HG03575 (cell line): Measurements from ENCODE around the gene UBE2V1.

ENCODE experiments used
- ATAC-seq: cut with Tn5 transposase; IDR thresholded peaks from one replicate; pipeline ENCODE4 v1.9.1; 2021; ENCODE audit not compliant: unreplicated experiment, insufficient number of reproducible peaks, low FRiP score; ENCODE audit errors: extremely low read depth

UBE2V1 gene

DNA sequence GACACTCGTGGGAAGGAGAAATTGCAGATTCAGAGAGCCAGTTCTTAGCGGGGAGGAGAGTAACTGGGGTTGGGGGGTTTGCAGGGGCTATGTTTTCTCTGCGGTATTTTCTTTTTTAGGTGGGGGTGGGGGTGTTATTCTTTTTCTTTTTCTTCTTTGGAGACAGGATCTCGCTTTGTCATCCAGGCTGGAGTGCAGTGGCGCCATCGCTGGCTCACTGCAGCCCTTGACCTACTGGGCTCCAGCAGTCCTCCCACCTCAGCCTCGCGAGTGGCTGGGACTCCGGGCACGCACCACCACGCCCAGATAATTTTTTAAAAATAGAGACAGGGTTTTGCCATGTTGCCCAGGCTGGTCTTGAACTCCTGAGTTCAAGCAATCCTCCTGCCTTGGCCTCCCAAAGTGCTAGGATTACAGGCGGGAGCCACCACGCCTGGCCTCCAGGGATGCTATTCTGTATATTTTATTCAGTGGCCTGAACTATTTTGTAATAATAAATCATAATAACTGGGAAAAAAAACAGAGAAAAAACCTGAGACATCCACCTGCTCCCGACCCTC lies 57.3 kb downstream of the UBE2V1 start:
- ATAC-seq: no peak

DNA sequence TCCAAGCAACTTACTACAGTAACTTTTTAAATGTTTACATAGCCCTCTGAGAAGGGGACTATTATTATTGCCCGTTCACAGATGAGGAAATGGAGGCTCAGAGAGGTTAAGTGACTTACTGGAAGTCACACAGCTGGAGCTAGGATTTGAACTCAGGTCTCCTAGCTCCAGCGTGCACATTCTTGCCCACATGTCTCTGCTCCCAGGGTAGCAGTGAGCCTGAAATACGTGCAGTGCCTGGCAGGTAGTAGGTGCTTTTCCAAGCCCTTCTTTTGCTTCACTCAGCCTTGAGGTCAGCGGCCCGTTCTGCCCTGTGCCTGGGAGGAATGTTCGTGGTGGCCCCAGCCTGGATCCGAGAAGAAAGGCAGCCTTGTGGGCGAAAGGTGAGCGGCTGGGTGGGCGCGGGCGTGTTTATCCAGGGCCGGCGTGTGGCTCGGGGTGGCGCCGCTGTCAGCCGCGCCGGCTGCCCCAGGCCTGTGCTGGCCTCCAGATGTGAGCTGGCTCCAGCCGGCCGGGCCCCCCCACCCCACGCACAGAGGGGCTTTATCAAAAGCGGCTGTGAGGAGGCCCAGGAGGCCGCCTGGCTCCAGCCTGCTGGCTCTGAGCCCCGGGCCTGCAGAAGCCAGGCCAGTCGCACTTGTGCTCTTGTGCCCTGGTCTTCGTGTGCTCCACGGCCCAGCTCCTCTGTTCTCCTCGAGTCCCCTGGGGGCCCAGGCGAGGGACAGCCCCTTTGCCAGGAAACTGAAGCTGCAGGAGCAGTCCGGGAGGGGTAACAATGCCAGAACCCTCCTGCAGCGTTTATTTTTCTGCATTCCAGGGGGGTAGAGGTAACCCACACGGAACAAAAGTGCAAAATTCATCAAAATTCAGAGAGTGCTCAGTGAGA lies 58.1 kb downstream of the UBE2V1 start:
- no peak for ATAC-seq

DNA sequence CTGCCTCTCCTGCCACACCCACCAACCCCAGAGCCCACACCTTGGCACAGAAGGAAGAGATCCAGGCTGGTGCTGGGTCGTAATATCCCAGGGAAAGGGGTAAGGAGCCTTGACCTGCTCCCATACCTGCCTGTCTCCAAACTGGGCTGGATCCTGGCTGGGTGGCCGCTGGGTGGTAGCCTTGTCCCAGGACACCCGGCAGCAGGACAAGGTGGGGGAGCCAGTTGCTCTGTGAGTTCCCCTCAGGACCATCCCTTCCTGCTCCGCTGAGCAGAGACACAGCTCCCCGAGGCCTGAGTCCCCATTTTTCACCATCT lies 58.8 kb downstream of the UBE2V1 start:
- no peak for ATAC-seq

DNA sequence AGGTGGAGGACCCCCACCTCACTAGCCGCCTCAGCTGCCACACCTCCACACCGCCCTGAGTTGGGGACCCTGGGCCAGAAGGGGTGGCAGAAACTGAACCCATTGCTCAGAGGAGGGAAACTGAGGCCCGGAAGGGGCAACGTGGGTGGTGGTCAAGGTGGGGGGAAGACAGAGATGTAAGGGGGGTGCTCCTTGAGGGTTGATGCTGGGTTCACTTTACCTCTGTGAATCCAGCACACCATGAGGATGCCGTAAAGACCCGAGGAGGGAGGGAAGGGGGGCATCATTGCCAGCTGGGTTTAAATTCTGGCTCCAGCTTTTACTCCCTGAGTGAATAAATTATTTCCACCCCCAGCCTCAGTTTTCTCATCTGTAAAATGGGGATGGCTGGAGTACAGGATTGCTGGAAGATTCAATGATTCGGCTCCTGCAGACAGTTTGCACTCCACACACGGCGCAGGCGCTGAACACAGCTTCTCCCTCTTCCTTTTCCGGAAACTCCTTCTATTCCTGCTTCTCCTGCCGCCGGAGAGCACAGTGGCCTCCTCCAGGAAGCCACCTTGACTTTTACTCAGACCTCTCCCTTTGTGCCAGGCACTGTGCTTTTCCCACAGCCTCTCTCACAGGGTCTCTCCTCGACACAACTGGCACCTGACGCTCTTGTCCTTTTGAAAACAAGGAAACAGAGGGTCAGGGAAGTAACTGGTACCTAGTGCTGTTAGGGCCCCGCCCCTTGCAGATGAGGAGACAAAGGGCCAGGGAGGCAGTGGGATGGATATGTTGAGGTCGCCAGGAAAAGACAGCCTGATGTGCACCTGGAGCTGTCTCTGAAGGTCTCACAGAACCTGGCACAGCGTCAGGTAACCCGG lies 59.4 kb downstream of the UBE2V1 start:
- no peak for ATAC-seq

DNA sequence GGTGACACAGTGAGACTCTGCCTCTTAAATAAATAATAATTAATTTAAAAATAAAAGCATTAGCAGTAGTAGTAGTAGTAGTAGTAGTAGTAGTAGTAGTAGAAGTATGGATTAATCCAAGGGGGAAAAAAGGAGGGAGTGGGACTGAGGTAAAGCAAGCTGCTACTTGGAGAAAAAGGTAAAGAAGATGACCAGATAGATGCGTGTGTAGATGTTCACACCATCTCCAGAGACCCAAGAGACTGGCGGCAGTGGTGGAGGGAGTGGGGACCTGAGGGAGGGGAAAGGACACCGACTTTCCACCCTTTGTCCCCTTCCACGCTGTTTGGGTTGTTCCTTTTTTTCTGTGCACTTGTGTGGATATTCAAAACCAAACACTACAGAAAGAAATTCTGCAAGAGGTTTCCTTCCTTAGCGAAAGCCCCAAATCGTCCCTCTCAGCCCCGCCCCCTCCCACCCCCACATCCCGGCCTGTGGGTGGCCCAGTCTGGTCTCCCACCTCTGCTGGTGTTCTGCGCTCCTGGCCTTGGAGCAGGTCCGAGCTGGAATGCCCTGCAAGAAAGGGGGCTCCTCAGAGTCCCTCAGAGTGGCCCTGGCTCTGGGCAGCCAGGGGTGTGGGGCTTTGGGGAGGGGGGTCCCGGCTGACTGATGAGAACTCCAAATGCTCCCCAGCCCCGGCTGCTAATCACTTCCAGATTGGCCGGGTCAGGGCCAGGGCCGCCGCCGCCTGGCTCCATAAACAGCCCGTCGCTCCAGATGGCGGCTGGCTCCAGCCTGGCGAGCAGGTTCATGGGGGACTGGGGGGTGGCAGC lies 60.2 kb downstream of the UBE2V1 start:
- ATAC-seq: no peak

DNA sequence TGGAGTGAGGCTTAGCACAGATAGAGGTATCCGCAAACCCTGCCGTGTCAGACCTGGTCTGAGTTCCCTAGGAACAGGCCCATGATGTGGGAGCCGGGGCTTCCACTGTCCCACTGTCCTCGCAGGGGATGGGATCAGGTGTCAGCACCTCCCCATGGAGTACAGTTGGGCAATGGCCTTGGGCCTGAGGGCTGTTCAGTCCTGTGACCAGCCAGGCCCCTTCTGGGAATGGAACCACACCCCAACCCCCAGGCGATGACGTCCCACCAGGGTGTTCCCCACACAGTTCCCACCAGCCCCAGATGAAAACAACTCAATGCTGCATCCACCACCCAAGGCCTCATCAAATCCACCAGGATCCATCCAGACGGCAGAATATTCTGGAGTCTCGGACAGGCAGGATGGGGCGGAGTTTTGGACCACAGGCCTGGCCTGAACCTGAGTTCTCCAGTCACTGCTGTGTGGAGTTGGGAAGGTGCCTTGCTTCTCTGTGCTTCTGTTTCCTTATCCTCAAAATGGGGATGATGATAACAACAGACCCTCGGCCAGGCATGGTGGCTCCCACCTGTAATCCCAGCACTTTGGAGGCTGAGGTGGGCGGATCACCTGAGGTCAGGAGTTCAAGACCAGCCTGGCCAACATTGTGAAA lies 62.2 kb downstream of the UBE2V1 start:
- ATAC-seq: no peak

DNA sequence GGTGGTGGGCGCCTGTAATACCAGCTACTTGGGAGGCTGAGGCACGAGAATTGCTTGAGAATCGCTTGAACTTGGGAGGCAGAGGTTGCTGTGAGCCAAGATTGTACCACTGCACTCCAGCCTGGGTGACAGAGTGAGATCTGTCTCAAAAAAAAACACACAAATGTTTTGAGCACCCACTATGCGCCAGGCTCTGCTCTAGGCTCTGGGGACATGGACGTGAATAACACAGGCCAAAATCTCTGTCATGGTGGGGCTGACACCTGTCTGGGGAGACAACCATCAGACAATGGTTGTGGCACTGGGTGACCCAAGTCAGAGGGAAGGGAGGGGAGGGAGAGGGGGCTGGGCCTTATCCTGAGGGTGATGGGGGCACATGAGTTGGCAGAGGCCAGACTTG lies 62.7 kb downstream of the UBE2V1 start:
- no peak for ATAC-seq

DNA sequence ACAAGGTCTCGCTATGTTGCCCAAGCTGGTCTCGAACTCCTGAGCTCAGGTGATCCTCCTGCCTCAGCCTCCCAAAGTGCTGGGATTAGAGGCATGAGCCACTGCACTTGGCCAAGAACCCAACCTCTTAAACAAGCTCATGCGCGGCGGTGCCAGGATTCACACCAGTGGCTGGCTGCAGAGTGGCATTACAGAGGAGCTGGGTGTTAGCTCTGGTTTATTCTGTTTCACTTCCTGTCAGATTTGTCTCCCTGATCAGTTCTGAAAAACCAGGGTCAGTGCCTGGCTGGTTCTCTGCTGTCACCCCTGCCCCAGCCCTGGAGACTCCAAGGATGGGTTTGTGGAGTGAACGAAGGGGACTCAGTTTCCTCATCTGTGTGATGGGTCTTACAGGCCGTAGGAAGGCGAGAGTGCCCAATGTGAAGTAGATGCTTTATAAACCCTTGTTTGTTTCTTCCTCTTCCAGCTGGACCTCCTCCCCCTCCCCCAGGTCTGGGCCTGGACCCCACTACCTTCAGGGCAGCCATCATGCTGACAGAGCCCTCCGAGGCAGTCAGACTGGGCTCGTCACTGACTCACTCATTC lies 63.4 kb downstream of the UBE2V1 start:
- ATAC-seq: no peak

DNA sequence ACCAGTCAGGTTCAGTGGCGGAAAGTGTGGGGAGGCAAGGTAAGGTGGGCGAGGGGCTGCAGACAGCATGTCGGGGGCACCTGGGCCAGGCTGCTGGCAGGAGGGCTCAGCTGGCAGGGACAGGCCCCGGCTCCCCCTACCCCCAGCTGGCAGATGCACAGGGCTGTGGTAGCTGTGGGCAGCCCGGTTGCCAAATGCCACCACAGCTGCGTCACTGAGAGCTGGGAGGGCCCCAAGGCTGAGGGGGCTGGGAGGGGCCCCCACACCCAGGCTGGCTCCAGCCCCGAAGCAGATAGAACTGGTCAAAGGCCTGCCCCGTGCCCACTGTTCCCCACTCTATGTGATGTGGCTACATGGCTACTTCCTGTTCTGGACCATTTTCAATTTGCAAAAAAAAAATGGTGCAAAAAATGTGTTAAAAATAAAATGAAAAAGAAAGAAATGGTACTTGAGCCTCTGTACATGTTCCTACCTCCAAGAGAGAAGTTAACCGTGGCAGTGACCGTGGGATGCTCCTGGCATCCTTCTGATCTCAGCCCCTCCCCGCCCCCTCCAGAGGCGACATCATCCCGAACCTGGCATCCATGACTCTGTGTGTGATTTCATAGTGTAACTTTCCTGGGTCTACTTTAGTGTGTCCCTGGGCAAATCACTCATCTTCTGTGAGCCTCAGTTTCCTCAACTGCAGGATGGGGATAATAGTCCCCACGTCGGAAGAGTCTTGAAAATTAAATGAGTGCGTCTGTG lies 64.4 kb downstream of the UBE2V1 start:
- no peak for ATAC-seq

DNA sequence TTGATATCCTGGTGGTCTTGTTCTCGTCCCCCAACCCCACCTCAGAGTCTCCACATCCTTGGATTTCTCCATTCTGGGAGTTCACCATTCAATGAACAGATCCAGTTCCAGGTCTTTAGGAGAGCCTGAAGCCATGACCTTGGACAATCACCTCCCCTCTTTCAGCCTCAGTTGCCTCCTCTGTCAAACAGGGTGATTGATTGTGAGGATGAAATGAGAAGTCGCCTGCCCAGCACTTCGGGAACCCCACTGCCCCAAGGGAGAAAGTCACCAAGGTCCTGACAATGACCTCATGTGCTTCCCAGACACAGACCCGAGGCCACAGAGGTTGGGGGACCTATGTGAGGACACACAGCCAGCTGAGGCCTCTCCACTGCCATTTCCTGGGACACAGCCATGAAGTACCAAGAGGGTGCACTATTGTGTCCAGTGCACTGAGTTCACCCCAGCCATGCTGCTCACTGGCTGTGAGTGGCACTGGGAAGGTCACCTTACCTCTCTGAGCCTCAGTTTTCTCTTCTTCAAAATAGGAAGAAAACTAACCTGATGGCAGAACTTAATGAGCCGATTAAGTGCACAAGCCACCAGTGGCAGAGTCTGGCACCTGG lies 68.5 kb downstream of the UBE2V1 start:
- no peak for ATAC-seq

DNA sequence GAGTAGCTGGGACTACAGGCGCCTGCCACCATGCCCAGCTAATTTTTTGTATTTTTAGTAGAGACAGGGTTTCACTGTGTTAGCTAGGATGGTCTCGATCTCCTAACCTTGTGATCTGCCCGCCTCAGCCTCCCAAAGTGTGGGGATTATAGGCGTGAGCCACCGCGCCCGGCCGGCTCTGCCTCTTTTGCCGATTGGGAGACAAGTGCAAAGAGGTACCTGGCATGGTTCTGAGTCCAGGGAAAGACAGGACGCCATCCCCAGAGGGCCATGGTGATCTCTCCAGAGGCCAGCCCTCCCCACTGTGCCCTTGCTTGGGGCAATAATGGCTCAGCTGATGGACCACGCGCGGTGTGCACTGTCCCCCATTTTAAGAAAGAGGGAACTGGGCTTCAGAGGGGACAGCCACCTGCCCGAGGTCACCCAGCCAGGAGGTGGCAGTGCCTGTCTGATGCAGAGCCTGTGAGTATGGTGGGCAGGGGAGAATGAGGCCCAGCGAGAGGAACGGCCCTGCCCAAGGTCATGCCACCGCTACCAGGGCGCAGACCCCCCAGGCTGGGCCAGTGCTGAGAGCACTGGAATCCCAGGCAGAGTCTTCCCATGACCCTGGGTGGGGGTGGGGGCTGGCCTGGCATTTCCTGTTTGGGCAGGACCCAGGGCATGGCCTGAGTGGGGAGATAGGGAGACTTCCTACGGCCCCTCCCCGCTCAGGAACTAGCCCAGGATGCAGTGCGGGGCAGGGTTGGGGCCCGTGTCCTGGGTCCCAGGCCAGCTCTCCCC lies 69.2 kb downstream of the UBE2V1 start:
- no peak for ATAC-seq

DNA sequence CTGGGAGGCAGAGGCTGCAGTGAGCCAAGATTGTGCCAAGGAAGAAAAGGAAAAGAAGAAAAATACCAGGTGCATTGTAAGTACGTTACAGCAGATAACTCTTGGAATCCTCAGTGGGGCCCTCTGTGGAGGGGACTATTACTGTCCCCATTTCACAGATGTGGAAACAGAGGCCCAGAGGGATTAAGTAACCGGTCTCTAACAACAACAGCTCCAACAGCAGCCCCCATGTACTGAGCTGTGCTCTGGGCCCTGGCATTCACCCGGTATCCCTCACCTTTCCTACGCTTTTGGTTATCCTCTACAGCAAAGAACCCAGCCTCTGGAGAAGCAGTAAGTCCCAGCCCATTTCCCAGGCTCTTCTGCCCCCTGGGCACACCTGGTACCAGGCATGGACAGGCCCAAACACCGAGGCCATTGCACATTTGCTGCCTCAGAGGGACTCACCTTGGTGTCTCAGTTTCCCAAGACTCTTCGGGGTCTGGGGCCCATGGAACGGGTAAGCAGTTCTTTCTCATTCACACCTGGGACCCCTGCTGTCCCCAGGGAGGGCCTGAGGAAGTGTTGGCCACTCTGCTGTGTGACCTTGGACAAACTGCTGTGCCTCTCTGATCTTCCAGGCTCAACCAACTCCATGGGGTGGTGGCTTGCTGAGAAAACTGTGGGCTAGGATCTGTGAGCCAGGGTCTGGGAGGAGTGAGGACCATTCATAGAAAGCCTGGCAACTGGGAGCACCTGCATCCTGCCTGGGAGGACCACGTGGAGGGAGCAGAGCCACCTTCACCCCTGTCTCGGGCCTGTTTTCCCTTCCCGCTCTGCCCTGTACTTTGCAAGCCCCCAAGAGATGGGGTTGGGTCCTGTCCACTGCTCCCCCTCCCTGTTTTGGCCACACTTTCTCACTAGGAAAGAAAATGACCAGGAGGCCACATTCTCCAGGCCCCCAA lies 70.3 kb downstream of the UBE2V1 start:
- ATAC-seq: no peak

DNA sequence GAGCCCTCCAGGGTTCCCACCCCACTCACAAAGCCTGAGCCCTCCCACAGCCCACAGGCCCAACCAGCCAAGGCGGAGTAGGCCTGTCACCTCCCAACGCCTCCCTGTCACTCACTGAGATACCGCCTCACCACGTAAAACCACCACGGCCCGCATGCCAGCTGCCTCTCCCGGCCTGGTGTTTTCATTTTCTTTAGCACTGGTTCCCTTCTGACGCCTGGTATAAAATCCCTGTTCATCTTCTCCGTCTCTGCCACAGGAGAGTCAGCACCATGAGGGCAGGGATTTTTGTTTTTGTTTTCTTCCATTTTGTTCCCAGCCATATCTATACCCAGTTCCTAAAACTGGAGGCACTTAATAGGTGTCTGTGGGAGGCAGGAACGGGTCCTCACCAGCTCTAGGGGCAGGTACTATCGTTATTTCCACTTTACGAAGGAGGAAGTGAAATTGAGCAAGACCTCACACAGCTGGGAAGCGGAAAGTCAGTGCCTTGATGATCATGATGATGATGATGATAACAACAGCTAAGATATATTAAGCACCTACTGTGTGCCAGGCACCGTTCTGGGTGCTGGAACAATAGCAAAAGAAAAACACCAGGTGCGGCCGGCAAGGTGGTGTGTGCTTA lies 71.6 kb downstream of the UBE2V1 start:
- no peak for ATAC-seq

DNA sequence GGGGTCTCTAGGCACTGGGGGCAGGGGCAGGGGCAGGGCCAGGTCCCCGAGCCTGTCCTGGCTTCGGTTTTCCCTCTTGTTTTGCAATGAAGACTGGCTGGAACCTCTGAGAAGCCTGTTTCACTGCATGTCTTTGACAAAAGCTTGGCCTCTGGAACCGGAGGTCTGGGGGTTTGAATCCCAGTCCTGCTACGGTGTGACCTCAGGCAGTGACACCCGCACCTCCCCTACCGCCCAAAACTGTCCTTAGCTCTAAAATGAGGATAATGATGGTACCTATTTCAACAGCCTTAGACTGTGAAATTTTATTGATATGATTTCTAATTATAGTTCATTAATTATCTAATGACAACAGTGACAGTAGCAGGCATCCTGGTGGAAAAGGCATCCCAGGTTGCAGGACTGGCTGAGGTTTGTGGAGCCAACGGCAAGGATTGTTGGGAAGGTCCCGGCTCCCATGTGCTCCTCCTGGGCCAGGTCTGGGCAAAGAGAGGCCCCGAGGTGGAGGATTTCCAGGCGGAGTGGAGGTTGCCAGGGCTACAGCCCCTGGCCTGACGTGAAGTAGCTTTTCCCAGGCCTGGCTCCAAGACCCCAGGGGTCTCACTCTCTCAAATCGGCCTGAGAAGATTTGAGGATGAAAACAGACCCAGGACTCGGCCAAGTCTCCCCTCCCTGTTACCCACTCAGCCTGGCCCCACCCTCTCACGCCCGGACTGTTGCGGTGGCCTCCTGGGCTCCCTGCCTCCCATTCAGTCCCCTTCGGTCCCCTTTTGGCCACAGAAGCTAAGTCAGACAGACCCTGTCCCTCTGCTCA lies 72.3 kb downstream of the UBE2V1 start:
- ATAC-seq: no peak
